SK-N-SH treated with all-trans-retinoic acid at 6 μM for 48 hours (cell line): ENCODE data around the gene DCBLD1.

Source experiments
- ATAC-seq: fragments of 200-7000 bp; cut with Tn5 transposase; 3 replicates; pipeline ENCODE4 v1.9.1; 2020; ENCODE audit warnings: mild to moderate bottlenecking, moderate library complexity
- ARNTL ChIP-seq: fragments of 450-650 bp; formaldehyde crosslinking; IDR thresholded peaks from 2 replicates; pipeline ENCODE4 v1.5.0; 2020; ENCODE audit warnings: low read depth, mild to moderate bottlenecking, moderate library complexity, borderline replicate concordance
- BACH2 ChIP-seq: fragments of 250-450 bp; sonication (Bioruptor Pico); IDR thresholded peaks from 2 replicates; pipeline ENCODE4 v1.9.0; 2021; ENCODE audit warnings: mild to moderate bottlenecking, borderline replicate concordance
- CREB5 ChIP-seq: fragments of 250-450 bp; sonication (Bioruptor Pico); IDR thresholded peaks from 2 replicates; pipeline ENCODE4 v1.5.1; 2020; ENCODE audit warnings: low read depth, mild to moderate bottlenecking, moderate library complexity
- CSDC2 ChIP-seq: fragments of 250-450 bp; sonication (Bioruptor Pico); IDR thresholded peaks from 2 replicates; pipeline ENCODE4 v1.5.0; 2020; ENCODE audit warnings: mild to moderate bottlenecking, moderate library complexity
- ESRRG ChIP-seq: fragments of 250-450 bp; sonication (Bioruptor Pico); IDR thresholded peaks from 2 replicates; pipeline ENCODE4 v1.6.1; 2021; ENCODE audit warnings: mild to moderate bottlenecking
- GLIS3 ChIP-seq: fragments of 250-450 bp; sonication (Bioruptor Pico); IDR thresholded peaks from 2 replicates; pipeline ENCODE4 v1.5.0; 2020; ENCODE audit warnings: mild to moderate bottlenecking, moderate library complexity
- ISL1 ChIP-seq: fragments of 250-450 bp; sonication (Bioruptor Pico); IDR thresholded peaks from 2 replicates; pipeline ENCODE4 v2.1.2; 2022; ENCODE audit warnings: mild to moderate bottlenecking, moderate library complexity
- OSR1 ChIP-seq: fragments of 250-450 bp; sonication (Bioruptor Pico); IDR thresholded peaks from 2 replicates; pipeline ENCODE4 v1.8.0; 2022; ENCODE audit warnings: moderate library complexity, mild to moderate bottlenecking, inconsistent platforms
- PATZ1 ChIP-seq: fragments of 250-450 bp; sonication (Bioruptor Pico); IDR thresholded peaks from 2 replicates; pipeline ENCODE4 v1.8.0; 2020; ENCODE audit warnings: mild to moderate bottlenecking, moderate library complexity, borderline replicate concordance
- POU6F1 ChIP-seq: fragments of 250-450 bp; sonication (Bioruptor Pico); IDR thresholded peaks from 2 replicates; pipeline ENCODE4 v1.8.0; 2021; ENCODE audit warnings: low read depth, mild to moderate bottlenecking, moderate library complexity, borderline replicate concordance
- PPARA ChIP-seq: fragments of 250-450 bp; sonication (Bioruptor Pico); IDR thresholded peaks from 2 replicates; pipeline ENCODE4 v1.5.0; 2020; ENCODE audit warnings: mild to moderate bottlenecking, borderline replicate concordance
- RARB ChIP-seq: fragments of 250-450 bp; sonication (Bioruptor Pico); IDR thresholded peaks from 2 replicates; pipeline ENCODE4 v1.8.0; 2021; ENCODE audit warnings: mild to moderate bottlenecking, moderate library complexity
- SNAI2 ChIP-seq: fragments of 250-450 bp; sonication (Bioruptor Pico); IDR thresholded peaks from 2 replicates; pipeline ENCODE4 v1.5.0; 2020; ENCODE audit warnings: mild to moderate bottlenecking, moderate library complexity
- TCF4 ChIP-seq: fragments of 250-450 bp; sonication (Bioruptor Pico); IDR thresholded peaks from 2 replicates; pipeline ENCODE4 v1.8.0; 2021; ENCODE audit warnings: mild to moderate bottlenecking, moderate library complexity, borderline replicate concordance
- TOX ChIP-seq: fragments of 250-450 bp; sonication (Bioruptor Pico); IDR thresholded peaks from 2 replicates; pipeline ENCODE4 v1.8.0; 2021; ENCODE audit warnings: mild to moderate bottlenecking, moderate library complexity, borderline replicate concordance
- TSHZ2 ChIP-seq: fragments of 250-450 bp; sonication (Bioruptor Pico); IDR thresholded peaks from 2 replicates; pipeline ENCODE4 v1.5.0; 2020; ENCODE audit warnings: mild to moderate bottlenecking, moderate library complexity
- ZC3H10 ChIP-seq: fragments of 250-450 bp; sonication (Bioruptor Pico); IDR thresholded peaks from 2 replicates; pipeline ENCODE4 v1.5.1; 2021; ENCODE audit warnings: mild to moderate bottlenecking, moderate library complexity
- ZFP3 ChIP-seq: fragments of 250-450 bp; sonication (Bioruptor Pico); IDR thresholded peaks from 2 replicates; pipeline ENCODE4 v1.5.0; 2020; ENCODE audit warnings: mild to moderate bottlenecking, moderate library complexity
- ZFP30 ChIP-seq: fragments of 450-650 bp; formaldehyde crosslinking; IDR thresholded peaks from 2 replicates; pipeline ENCODE4 v1.5.0; 2022; ENCODE audit warnings: mild to moderate bottlenecking, moderate library complexity
- ZNF565 ChIP-seq: fragments of 450-650 bp; formaldehyde crosslinking; conservative IDR thresholded peaks from 2 replicates; pipeline ENCODE4 v1.5.0; 2020; ENCODE audit warnings: low read depth, mild to moderate bottlenecking, moderate library complexity
- ZNF70 ChIP-seq: fragments of 450-650 bp; formaldehyde crosslinking; IDR thresholded peaks from 2 replicates; pipeline ENCODE4 v1.5.0; 2020; ENCODE audit warnings: mild to moderate bottlenecking, moderate library complexity
- ZNF8 ChIP-seq: fragments of 450-650 bp; formaldehyde crosslinking; IDR thresholded peaks from 2 replicates; pipeline ENCODE4 v1.5.0; 2020; ENCODE audit warnings: mild to moderate bottlenecking, moderate library complexity

Gene DCBLD1

GRCh38 chr6:117542493-117542892 is 60.0 kb downstream of the DCBLD1 start:
- ATAC-seq, result no peak
- TF ChIP-seq TCF4 (CRISPR knock-in tag), result no peak
- no peak for TF ChIP-seq ESRRG (CRISPR knock-in tag)
- TF ChIP-seq ZNF565 (CRISPR knock-in tag), result no peak
- no peak for TF ChIP-seq PPARA
- TF ChIP-seq OSR1 (CRISPR knock-in tag), result no peak
- TF ChIP-seq ZFP3, result no peak
- TF ChIP-seq TSHZ2 (CRISPR knock-in tag), result no peak
- TF ChIP-seq RARB (CRISPR knock-in tag), result no peak
- TF ChIP-seq ARNTL (CRISPR knock-in tag), result no peak
- no peak for TF ChIP-seq POU6F1
- TF ChIP-seq SNAI2 (CRISPR knock-in tag), result no peak
- TF ChIP-seq BACH2, result no peak
- TF ChIP-seq TOX (CRISPR knock-in tag), result no peak
- TF ChIP-seq ISL1 (CRISPR knock-in tag), result no peak
- no peak for TF ChIP-seq PATZ1 (CRISPR knock-in tag)
- TF ChIP-seq ZFP30 (CRISPR knock-in tag), result no peak
- TF ChIP-seq ZC3H10 (CRISPR knock-in tag), result no peak
- TF ChIP-seq GLIS3 (CRISPR knock-in tag), result no peak
- TF ChIP-seq CREB5 (CRISPR knock-in tag), result no peak
- TF ChIP-seq ZNF70 (CRISPR knock-in tag), result no peak

- peak; percentile 25 for ATAC-seq
- no peak for TF ChIP-seq ZNF70 (CRISPR knock-in tag)
- TF ChIP-seq BACH2, result no peak
- TF ChIP-seq POU6F1, result no peak
- TF ChIP-seq ARNTL (CRISPR knock-in tag), result no peak
- no peak for TF ChIP-seq RARB (CRISPR knock-in tag)
- no peak for TF ChIP-seq PATZ1 (CRISPR knock-in tag)
- no peak for TF ChIP-seq ZFP3
- no peak for TF ChIP-seq TCF4 (CRISPR knock-in tag)
- TF ChIP-seq CSDC2, result no peak
- no peak for TF ChIP-seq PPARA
- no peak for TF ChIP-seq OSR1 (CRISPR knock-in tag)
- TF ChIP-seq ESRRG (CRISPR knock-in tag), result no peak
- TF ChIP-seq TOX (CRISPR knock-in tag), result no peak
- TF ChIP-seq ZNF8 (CRISPR knock-in tag), result no peak
- TF ChIP-seq SNAI2 (CRISPR knock-in tag), result no peak
Observed at GRCh38 chr6:117544716-117545115, 62.2 kb downstream of the DCBLD1 start.
